Hematopoietic multipotent progenitor cell treated with erythropoietin and hydrocortisone succinate and interleukin-3 and kit ligand, for 17 days (in vitro differentiated cells): ENCODE measurements around the gene MAN1A2.

Source experiments
- DNase-seq: peaks from one replicate; pipeline ENCODE4 v3.0.0-alpha.2; 2015; ENCODE audit warnings: low spot score

The MAN1A2 gene

DNA sequence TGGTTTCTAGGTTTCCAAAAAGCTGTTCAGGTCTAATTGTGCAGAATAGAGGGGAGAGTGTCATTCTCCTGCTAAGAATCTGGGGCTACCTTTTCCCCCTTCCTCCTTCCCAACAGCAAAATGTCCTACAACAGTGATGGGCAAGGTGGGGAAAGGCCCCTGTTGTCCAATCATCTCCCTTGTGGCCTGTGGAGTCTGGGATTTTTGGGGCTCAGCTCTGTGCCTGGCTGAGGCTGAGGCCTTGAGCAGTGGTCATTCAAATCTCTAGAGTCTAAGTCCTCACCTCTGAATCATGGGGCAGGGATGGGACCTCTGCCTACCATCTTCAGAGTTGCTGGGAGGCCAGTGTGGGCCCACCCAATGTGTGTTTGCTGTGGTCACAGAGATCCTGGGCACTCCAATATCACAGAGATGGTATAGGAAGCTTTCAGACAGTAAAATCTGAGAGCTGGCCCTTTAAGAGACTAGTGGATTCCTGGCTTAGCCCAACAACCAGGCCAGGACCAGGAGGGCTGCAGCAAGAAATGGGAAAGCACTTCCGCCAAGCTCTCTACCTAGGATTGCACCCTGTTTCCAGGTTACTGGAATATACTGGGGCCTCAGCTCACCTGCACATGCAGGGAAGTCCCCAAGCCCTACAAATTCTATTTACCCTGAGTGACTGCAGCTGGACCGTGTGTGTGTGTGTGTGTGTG, 210.1 kb downstream of the MAN1A2 start:
- DNase-seq = no peak

DNA sequence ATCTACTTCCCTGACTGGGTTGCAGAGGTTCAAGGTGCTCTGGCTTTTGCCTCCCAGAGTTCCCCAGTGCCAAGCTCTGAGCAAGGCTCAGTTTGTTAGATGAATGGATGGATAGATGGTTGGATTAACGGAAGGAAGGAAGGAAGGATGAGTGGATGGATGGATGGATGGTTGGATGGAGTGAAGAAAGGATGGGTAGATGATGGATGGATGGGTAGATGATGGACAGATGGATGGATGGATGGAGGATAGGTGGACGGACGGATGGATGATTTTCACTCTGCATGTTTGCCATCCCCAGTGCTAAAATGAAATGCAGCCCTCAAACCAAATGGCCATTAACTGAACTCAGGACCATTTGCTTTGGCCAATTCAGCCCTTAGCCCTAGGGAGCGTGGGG, 211.2 kb downstream of the MAN1A2 start:
- DNase-seq = no peak
